HG03064 (cell line): ENCODE results near the gene PTPRN2.

Source experiments
- ATAC-seq: cut with Tn5 transposase; IDR thresholded peaks from one replicate; pipeline ENCODE4 v1.9.1; 2021; ENCODE audit warnings: low read depth; ENCODE audit not compliant: unreplicated experiment

Gene PTPRN2

DNA sequence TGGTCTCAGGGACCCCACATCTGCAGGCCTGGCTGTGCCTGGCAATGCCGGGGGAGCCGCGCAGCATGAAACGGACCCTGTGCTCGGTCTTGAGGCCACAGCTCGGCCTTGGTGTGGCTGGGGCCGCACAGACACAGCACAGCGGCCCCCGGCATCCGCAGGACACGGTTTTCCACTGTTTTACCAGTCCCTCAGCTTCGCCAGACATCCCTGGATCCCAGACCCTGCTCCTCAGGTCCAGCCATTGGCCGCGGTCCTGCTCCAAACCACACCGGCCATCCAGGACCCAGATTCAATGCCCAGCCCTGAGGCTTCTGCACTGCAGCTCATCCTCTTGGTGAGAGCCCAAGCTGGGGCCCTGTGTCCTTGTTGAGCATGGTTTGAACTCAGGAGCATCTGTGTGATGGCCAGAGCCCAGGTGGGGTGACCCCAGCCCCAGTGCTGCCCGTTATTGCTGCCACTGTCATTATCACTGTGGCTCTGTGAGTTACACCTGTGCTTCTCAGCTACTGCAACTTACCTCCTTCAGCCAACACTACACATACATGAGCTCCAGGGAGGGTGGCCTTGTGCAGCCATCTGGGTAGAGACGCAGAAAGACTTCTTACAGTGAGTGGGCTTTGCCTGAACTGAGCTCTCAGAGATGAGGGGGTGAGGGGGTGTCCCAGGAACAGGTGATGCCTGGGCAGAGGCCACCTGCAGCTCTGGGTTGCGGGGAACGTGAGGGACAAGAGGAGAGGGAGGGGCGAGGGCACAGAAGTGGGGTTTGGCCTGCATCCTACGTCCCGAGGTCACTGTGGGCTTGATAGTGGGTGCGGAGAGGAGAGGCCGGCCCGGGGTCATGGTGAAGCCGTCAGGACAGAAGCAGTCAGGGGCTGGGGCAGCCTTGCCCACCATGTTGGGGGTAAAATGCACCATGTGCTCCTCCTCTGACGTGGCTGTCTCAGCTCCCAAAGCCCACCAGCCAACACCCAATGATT is 567.6 kb downstream of the PTPRN2 start:
- ATAC-seq, result no peak

GRCh38 chr7:158018971-158019645 is 568.5 kb downstream of the PTPRN2 start:
- no peak for ATAC-seq

GRCh38 chr7:158018098-158018762 is 569.4 kb downstream of the PTPRN2 start:
- no peak for ATAC-seq

- no peak for ATAC-seq
Observed at GRCh38 chr7:158017111-158018097, 570.2 kb downstream of the PTPRN2 start.

DNA sequence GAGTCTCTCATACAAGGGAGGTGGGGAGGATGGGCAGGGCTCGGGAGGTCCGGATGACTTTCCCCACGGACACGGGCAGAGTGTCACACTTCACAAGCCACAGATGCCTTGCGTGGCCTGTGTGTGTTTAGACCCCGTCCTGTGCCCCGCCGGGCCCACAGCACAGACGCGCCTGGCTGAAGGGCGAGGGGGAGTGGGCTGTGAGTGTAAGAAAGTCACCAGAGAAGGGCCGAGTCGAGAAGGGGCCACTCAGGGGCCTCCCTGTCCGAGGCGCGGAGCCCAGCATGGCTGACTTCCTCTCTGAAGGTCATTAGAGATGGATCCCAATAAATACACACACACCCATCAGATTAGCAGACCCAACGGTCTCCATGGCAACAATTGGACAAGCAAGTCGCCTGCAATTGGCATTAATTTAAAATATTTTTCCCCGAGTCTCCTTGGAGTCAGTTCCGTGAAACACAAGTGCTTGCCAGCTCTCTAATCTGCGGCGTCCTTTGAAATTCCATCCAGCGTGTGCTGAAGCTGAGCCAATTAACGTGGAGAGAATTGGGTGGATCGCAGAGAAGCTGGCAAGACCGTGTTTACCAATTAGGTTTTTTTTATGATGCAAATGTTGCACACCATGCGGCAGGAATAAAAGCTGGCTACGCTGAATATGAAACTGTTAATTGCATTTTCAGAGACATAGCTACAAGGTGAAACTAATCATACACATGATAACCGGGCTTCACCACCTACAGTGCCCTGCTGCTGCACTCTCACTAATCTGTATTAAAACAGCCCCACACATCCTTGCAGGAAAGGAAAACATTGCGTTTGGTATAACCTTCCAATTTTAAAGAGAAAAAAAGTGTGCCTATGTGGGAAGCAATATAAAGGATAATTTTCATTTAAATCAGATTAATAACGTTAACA is 571.2 kb downstream of the PTPRN2 start:
- no peak for ATAC-seq

DNA sequence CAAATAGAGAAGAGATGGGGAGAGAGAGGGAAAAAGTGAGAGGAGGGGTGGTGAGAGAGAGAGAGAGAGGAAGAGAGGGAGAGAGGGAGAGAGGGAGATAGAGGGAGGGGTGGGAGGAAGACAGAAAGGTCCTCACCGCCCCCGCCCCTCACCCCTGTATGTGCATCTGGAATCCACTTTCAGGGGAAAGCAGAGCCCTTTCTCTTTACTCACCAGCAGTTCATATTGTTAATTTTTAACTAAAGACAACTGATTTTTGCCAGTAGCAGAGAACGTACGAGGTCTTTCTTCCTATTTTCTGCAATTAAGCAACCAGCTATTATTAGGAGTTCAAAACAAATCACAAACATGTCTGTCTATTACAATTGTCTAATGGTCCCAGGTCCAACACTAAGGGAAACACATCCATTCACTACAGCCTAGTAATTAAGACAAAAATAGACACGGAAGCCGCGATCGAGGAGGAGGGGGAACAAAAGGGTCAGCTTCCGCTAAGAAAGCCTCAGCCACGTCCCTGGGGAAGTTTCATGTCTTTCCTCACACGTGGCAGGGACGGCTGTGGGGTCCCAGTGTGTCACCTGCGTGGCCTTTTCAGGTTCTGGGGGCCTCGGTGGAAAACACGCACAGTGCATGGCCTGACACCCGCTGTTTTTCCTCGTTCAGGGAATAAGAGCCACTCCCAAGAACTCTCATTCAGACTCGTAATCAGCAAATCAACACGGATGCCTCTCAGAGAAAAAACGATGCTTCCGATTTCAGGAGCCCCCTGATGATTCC is 572.0 kb downstream of the PTPRN2 start:
- no peak for ATAC-seq

- no peak for ATAC-seq
Observed at GRCh38 chr7:158014976-158015375, 572.6 kb downstream of the PTPRN2 start.

DNA sequence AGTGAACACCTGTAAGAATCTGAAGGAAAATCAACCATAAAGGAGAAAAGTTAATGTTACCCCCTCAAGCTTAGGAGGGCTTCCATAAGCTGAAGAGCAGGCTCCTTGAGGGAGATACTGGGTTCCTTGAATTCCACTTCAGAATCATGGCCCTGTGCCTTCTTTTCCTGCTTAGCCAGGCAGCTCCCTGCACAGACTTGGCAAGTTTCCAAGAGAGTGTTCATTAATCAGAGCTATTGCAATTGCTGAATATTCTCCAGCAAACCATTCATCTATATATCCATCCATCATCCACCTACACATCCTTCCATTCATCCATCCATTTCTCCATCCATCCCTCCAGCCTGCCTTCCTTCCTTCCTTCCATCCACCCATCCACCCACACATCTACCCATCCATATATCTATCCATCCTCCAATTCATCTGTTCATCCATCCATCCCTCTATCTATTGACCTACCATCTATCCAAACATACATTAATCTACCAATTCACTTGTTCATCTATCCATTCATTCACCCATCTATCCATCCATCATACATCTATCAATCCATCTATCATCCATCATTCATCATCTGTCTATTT is 574.4 kb downstream of the PTPRN2 start:
- no peak for ATAC-seq

DNA sequence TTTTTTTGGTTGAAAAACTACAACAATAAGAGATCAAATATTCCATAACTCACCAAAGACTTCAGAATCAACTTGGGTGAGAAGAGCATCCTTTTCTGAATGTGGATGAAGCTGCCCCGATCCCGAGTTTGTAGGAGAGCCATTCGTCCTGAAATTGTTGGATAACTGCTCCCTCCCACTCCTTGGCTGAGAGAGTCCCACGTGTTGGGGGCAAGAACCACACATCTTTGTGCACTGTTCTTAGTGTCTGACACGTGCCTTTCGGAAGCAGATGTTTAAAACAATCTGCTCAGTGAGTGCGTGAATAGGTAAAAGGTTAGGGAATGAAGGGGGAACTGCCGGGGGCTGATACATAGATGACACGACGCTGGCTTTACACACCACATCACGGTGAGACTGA is 575.7 kb downstream of the PTPRN2 start:
- ATAC-seq, result no peak

- no peak for ATAC-seq
Observed at GRCh38 chr7:158010961-158011693, 576.5 kb downstream of the PTPRN2 start.

DNA sequence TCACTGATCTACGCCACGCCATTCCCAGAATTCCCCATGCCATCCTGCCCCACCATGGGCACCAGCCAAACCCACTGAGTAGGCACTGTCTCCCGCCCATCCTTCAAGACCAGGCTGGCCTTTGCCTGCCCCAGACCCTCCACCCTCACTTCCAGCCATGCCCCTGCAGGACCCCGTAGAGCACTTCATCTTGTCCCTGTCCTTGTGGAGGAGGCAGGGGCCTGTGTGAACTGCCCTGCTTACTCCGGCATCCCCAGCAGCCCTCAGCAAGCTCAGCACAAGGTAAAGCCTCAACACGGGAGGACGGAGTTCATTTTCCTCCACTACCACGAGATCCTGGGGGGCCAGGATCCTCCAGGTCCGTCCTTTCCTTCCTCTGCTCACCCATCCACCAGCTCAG is 577.7 kb downstream of the PTPRN2 start:
- no peak for ATAC-seq

DNA sequence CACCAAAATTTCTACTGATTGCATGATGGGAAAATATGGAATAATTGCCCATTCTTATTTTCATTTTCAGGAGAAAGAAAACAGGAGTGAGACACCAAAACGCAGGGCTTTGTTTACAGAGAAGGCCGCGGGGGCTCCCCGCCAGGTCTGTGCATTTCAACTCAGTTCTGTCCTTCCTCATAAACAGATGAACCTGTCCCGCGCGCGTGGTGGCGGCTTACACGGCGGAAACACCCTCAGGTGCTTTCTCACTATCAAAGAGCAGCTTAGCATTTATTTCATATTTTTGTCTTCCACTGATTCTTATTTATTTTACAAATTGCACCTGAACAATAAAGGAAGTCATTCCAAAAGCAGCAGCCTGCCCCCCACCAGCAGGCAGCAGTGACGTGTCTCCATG is 579.4 kb downstream of the PTPRN2 start:
- no peak for ATAC-seq

DNA sequence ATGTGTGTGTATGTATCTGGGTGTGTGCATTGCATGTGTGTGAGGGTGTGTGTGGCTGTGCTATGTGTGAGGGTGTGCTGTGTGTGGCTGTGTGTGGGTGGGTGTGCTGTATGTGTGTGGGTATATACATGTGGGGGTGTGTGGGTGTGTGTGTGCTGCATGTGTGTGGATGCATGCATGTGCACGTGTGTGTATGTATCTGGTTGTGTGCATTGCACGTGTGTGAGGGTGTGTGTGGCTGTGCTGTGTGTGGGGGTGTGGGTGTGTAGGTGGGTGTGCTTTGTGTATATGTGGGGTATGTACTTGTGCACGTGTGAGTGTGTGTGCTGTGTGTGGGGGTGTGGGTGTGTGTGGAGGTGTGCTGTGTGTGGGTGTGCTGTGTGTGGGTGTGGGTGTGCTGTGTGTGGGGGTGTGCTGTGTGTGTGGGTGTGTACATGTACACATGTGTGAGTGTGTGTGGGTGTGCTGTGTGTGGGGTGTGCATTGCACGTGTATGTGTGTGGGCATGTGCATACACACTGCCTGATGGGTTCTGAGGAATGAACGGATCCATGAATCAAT is 579.8 kb downstream of the PTPRN2 start:
- ATAC-seq, result no peak

GRCh38 chr7:158006841-158007696 is 580.6 kb downstream of the PTPRN2 start:
- no peak for ATAC-seq

GRCh38 chr7:158005531-158005930 is 582.1 kb downstream of the PTPRN2 start:
- no peak for ATAC-seq

- ATAC-seq, result no peak
Observed at GRCh38 chr7:158004123-158004490, 583.5 kb downstream of the PTPRN2 start.
